ENCODE data around the gene COL23A1. TPM values are rescaled to one million over a fixed set of nuclear protein-coding genes. Genes with fewer than 3 reads are reported as not detected.
A peak's percentile ranks its signal among the peaks of the same experiment; 100 is the strongest.

COL23A1 gene
- total and polyA plus RNA-seq, 3 experiments from 2014 or later: 0.20 to 0.28 TPM; not detected in 1

DNA sequence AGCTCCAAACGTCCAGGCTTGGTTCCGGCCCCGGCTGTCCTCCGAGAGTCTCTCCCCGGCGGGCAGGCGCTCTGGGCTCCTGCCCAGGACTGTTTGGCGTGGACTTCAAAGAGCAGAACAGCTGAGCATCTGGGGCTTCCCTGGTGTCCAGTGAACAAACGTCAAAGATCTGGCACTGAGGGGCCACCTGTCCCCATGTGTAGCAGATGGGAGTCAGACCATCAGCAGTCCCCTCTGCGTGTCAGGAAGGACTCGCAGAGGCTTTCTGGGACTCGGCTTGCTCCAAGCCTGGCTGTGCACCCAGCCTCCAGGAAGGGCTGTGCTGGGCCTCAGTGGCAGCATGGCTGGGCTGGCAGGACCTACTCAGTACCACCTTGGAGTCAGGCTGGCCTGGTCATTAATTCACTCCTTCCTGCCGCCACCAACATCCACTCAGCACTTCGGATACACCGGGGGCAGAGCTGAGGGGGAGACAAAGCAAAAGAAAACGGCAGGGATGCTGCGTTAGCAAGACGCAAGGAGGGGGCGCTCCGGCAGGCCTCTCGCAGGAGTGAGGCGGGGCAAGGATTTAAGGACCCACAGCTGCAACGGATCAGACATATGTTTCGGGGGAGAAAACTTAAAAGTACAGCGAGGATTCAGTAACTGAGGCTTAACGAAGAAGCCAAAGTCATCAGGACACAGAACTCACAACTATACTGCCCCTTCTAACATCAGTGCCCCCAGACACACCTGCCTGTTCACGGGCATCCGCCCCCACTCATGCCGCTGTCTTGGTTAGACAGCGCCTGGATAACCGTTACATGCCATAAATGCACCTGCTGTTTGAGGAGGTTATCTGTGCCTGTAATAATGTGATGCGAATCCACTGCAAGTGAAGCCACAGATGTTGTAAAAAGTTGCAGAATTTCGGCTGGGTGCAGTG lies 193.1 kb downstream of the COL23A1 start:
- ChIA-PET POLR2A (no interaction called here), CTCF (no interaction called here)
- no peak overlapping the region for H3K27ac ChIP-seq (ENCODE audit: low read depth, low read length)
- no peaks in the 10 kb centered on the region for H3K36me3 ChIP-seq (ENCODE audit: insufficient read depth, low read length)
- H3K9me3 Mint-ChIP-seq: peaks cover 0 to 2% (median 0%) of the 10 kb centered on the region in 5 donors
- peaks cover 0 to 3% (median 0%) of the 10 kb centered on the region in 3 donors for H3K36me3 Mint-ChIP-seq
- DNase-seq: no peak
- H3K9me3 ChIP-seq (ENCODE audit: low read length): no peaks in the 10 kb centered on the region
- H3K27me3 Mint-ChIP-seq: peaks cover 10 to 17% of the 10 kb centered on the region in 2 donors
- H3K27ac Mint-ChIP-seq: no peak overlapping the region
- H3K27me3 ChIP-seq (ENCODE audit: insufficient read depth, low read length, poor library complexity, severe bottlenecking): no peaks in the 10 kb centered on the region
- H3K4me3 ChIP-seq (ENCODE audit: low read length): no peak overlapping the region
- no peak overlapping the region for H3K4me3 Mint-ChIP-seq
- H3K4me1 ChIP-seq (ENCODE audit: insufficient read depth, low read length): no peaks in the 10 kb centered on the region
- H3K4me1 Mint-ChIP-seq: no peaks in the 10 kb centered on the region

DNA sequence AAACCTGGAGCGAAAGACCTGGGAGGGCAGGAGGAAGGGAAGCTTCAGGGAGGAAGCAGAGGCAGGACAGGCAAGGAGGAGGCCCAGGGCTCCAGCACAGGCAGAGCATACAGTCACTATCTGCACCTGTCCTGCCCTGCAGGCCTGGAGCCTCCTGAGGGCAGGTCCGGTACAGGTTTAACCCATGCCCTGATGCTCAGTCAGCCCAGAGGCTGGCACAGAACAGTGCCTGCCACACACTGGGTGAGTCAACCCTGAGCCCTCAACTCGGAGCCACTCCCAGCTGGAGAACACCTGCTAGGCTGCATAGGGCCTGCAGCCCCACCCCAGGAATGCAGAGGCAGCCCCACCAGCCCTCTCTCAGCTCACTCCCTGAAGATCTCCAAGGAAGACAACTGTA lies 196.1 kb downstream of the COL23A1 start:
- no peak for DNase-seq
- H3K27me3 ChIP-seq (ENCODE audit: insufficient read depth, low read length, poor library complexity, severe bottlenecking): no peaks in the 10 kb centered on the region
- H3K36me3 ChIP-seq (ENCODE audit: insufficient read depth, low read length): no peaks in the 10 kb centered on the region
- no peak overlapping the region for H3K27ac Mint-ChIP-seq
- peaks cover 9% of the 10 kb centered on the region in 2 donors for H3K27me3 Mint-ChIP-seq
- H3K27ac ChIP-seq (ENCODE audit: low read depth, low read length): no peak overlapping the region
- no peak overlapping the region for H3K4me3 Mint-ChIP-seq
- no peaks in the 10 kb centered on the region for H3K9me3 ChIP-seq (ENCODE audit: low read length)
- POLR2A ChIA-PET: no interaction called here
- H3K4me1 Mint-ChIP-seq: no peaks in the 10 kb centered on the region
- no peaks in the 10 kb centered on the region for H3K36me3 Mint-ChIP-seq
- no peaks in the 10 kb centered on the region for H3K9me3 Mint-ChIP-seq
- CTCF ChIA-PET: no interaction called here
- no peaks in the 10 kb centered on the region for H3K4me1 ChIP-seq (ENCODE audit: insufficient read depth, low read length)
- H3K4me3 ChIP-seq (ENCODE audit: low read length): no peak overlapping the region

DNA sequence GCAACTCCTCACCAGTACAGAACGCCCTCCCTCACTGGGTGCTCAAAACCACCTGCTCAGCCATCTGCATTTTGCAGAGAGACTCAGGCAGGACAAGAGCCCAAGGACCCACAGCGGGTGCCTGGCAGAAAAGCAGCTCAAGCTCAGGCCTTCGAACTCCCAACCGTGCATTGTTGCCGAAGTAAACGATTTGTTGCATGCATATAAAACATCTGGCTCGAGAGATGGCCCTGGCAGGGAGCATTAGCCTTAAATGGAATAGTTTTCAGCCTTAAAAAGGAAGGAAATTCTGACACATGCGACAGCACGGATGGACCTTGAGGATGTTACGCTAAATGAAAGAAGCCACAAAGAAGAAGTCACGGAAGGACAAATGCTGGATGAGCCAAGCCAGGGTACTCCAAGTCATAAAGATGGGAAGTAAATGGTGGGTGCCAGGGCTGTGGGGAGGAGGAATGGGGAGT lies 197.2 kb downstream of the COL23A1 start:
- Histone ChIP-seq H3K36me3 (ENCODE audit: insufficient read depth, low read length) (no peaks in the 10 kb centered on the region), H3K27me3 (ENCODE audit: insufficient read depth, low read length, poor library complexity, severe bottlenecking) (no peaks in the 10 kb centered on the region), H3K27ac (ENCODE audit: low read depth, low read length) (no peak overlapping the region), H3K4me1 (ENCODE audit: insufficient read depth, low read length) (no peaks in the 10 kb centered on the region), H3K4me3 (ENCODE audit: low read length) (no peak overlapping the region), H3K9me3 (ENCODE audit: low read length) (no peaks in the 10 kb centered on the region)
- H3K4me1 Mint-ChIP-seq: no peaks in the 10 kb centered on the region
- peaks cover 9 to 13% of the 10 kb centered on the region in 2 donors for H3K27me3 Mint-ChIP-seq
- CTCF ChIA-PET: no interaction called here
- POLR2A ChIA-PET: no interaction called here
- no peak for DNase-seq
- H3K36me3 Mint-ChIP-seq: no peaks in the 10 kb centered on the region
- H3K27ac Mint-ChIP-seq: no peak overlapping the region
- H3K9me3 Mint-ChIP-seq: no peaks in the 10 kb centered on the region
- no peak overlapping the region for H3K4me3 Mint-ChIP-seq

DNA sequence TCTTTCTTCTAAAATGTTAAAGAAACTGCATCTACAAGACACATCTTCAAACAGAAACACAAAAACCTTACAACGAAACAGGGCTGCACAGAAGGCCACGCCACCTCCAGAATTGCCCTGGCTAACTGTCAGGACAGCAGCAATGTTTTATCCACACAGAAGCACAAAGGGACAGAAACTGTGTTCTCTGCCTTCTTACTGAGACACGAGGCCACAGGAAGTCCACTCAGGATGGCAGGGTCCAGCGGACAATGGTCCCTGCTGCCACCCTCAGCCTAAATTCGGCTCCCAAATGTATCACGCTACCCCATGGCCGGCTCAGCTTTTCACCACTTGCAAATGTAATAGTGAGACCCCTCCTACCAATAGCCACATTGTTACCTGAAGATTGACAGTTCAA lies 197.8 kb downstream of the COL23A1 start:
- no peak for DNase-seq
- H3K4me1 ChIP-seq (ENCODE audit: insufficient read depth, low read length): no peaks in the 10 kb centered on the region
- no peaks in the 10 kb centered on the region for H3K36me3 Mint-ChIP-seq
- no peak overlapping the region for H3K4me3 ChIP-seq (ENCODE audit: low read length)
- no peak overlapping the region for H3K4me3 Mint-ChIP-seq
- no peaks in the 10 kb centered on the region for H3K27me3 ChIP-seq (ENCODE audit: insufficient read depth, low read length, poor library complexity, severe bottlenecking)
- H3K4me1 Mint-ChIP-seq: no peaks in the 10 kb centered on the region
- no peaks in the 10 kb centered on the region for H3K9me3 Mint-ChIP-seq
- H3K36me3 ChIP-seq (ENCODE audit: insufficient read depth, low read length): no peaks in the 10 kb centered on the region
- H3K27me3 Mint-ChIP-seq: peaks cover 5 to 16% of the 10 kb centered on the region in 2 donors
- H3K27ac ChIP-seq (ENCODE audit: low read depth, low read length): no peak overlapping the region
- H3K27ac Mint-ChIP-seq: no peak overlapping the region
- ChIA-PET POLR2A (no interaction called here), CTCF (no interaction called here)
- no peaks in the 10 kb centered on the region for H3K9me3 ChIP-seq (ENCODE audit: low read length)

DNA sequence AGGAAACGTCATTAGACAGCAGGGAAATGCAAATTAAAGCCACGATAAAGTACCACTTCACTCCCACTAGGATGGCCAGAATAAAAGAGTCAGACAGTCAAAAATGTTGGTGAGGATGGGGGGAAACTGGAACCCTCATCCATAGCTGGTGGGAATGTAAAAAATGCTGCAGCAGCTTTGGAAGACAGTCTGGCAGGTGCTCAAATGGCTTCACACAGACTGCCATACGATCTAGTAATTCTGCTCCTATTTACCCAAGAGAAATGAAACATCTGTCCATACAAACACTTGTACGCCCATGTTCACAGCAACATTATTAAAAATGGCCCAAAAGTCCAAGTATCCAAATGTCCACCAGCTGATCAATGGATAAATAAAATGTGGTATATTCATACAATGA lies 198.7 kb downstream of the COL23A1 start:
- ChIA-PET CTCF (no interaction called here), POLR2A (no interaction called here)
- peaks cover 3 to 23% of the 10 kb centered on the region in 2 donors for H3K27me3 Mint-ChIP-seq
- H3K27ac Mint-ChIP-seq: no peak overlapping the region
- no peaks in the 10 kb centered on the region for H3K4me1 Mint-ChIP-seq
- Histone ChIP-seq H3K4me1 (ENCODE audit: insufficient read depth, low read length) (no peaks in the 10 kb centered on the region), H3K27ac (ENCODE audit: low read depth, low read length) (no peak overlapping the region), H3K9me3 (ENCODE audit: low read length) (no peaks in the 10 kb centered on the region), H3K27me3 (ENCODE audit: insufficient read depth, low read length, poor library complexity, severe bottlenecking) (no peaks in the 10 kb centered on the region), H3K36me3 (ENCODE audit: insufficient read depth, low read length) (no peaks in the 10 kb centered on the region), H3K4me3 (ENCODE audit: low read length) (no peak overlapping the region)
- no peak for DNase-seq
- H3K36me3 Mint-ChIP-seq: no peaks in the 10 kb centered on the region
- H3K4me3 Mint-ChIP-seq: no peak overlapping the region
- no peaks in the 10 kb centered on the region for H3K9me3 Mint-ChIP-seq

DNA sequence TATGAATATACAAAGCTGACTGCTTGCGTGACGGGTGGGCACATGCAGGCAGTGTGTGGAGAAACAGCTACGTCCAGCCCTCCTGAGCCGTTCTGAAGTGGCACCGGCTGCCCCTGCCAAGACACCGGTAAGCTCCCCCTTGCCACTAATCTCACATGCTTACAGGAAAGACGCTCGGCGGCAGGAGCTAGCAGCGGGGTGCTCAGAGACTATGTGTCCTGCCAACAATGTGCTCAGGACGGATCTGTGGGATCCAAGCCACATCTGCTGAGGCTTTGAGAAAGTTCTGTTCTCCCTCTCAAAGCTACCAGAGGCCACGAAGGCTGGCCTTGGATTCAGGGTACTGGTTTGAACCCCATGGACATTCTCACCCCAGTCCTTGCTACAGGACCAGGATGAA lies 200.4 kb downstream of the COL23A1 start:
- Mint-ChIP-seq H3K4me3 (no peak overlapping the region), H3K4me1 (no peaks in the 10 kb centered on the region), H3K27ac (no peak overlapping the region), H3K9me3 (no peaks in the 10 kb centered on the region), H3K36me3 (no peaks in the 10 kb centered on the region), H3K27me3 (peaks cover 6 to 31% of the 10 kb centered on the region in 2 donors)
- H3K36me3 ChIP-seq (ENCODE audit: insufficient read depth, low read length): no peaks in the 10 kb centered on the region
- no peaks in the 10 kb centered on the region for H3K4me1 ChIP-seq (ENCODE audit: insufficient read depth, low read length)
- ChIA-PET POLR2A (no interaction called here), CTCF (no interaction called here)
- no peak for DNase-seq
- no peaks in the 10 kb centered on the region for H3K9me3 ChIP-seq (ENCODE audit: low read length)
- H3K27ac ChIP-seq (ENCODE audit: low read depth, low read length): no peak overlapping the region
- H3K27me3 ChIP-seq (ENCODE audit: insufficient read depth, low read length, poor library complexity, severe bottlenecking): no peaks in the 10 kb centered on the region
- no peak overlapping the region for H3K4me3 ChIP-seq (ENCODE audit: low read length)

DNA sequence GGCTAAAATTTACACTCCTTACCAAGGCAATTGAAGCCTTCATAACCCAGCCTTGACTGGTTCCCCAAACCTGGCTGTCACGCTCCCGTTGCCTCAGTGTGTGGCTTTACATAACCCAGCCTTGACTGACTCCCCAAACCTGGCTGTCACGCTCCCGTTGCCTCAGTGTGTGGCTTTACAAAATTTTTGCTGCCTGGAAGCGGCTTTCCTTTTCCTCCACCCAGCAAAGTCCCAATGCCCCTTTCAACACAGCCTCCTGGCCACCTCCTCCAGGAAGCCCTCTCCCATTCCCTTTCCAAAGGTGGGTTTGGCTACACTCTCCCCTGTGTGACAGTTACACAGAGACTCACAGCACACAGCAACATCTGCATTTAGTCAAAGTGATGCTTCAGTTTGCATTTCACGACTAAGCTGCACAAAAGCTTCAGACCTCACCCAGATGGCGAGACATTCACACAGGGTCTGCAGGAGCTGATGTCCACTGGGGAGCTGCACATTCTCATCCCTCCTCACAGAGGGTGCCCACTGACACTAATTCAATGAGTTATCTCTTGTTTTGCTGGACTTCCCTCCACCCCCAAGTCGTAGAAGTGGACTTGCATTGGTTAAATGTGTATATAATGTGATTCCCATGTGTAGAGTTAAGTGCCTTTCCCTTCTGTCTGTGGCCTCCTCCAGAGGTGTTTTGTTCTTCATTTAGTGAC lies 201.0 kb downstream of the COL23A1 start:
- H3K27ac ChIP-seq (ENCODE audit: low read depth, low read length): no peak overlapping the region
- POLR2A ChIA-PET: no interaction called here
- no peaks in the 10 kb centered on the region for H3K4me1 ChIP-seq (ENCODE audit: insufficient read depth, low read length)
- H3K27me3 ChIP-seq (ENCODE audit: insufficient read depth, low read length, poor library complexity, severe bottlenecking): no peaks in the 10 kb centered on the region
- no peaks in the 10 kb centered on the region for H3K36me3 ChIP-seq (ENCODE audit: insufficient read depth, low read length)
- H3K4me3 ChIP-seq (ENCODE audit: low read length): no peak overlapping the region
- CTCF ChIA-PET: no interaction called here
- Mint-ChIP-seq H3K27ac (no peak overlapping the region), H3K27me3 (peaks cover 6 to 31% of the 10 kb centered on the region in 2 donors), H3K4me3 (no peak overlapping the region), H3K9me3 (no peaks in the 10 kb centered on the region), H3K4me1 (no peaks in the 10 kb centered on the region), H3K36me3 (no peaks in the 10 kb centered on the region)
- no peak for DNase-seq
- no peaks in the 10 kb centered on the region for H3K9me3 ChIP-seq (ENCODE audit: low read length)

DNA sequence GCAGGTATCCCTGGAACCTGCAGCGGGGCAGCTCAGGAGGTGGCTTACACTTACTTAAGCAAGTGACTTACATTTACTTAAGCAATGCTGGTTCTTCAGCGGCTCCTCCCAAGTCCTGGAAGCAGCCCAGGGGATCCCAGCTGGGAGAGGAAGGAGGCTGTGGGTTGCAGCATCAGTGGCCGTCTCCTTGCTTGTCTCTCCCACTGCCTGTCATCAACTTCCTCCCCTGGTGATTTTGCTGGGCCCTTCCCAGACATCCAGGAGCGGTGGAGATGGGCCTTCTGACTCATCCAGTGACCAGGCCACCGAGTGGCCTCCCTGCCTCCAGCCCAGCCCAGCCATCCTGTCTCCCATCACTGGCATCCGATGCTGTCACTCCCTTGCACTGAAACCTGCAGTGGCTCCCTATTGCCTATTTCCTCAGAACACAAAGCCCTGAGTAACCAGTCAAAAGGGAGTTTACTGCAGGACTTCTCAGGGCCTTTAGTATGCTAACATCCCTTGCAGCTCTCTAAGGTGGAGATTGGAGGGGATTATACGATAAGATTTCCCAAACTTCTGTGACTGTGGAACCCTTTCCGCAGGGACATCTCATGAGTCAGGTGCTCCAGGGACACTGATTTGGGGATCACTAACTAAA lies 201.7 kb downstream of the COL23A1 start:
- H3K27ac ChIP-seq (ENCODE audit: low read depth, low read length): no peak overlapping the region
- H3K27me3 ChIP-seq (ENCODE audit: insufficient read depth, low read length, poor library complexity, severe bottlenecking): no peaks in the 10 kb centered on the region
- CTCF ChIA-PET: no interaction called here
- DNase-seq: no peak
- H3K36me3 ChIP-seq (ENCODE audit: insufficient read depth, low read length): no peaks in the 10 kb centered on the region
- no peaks in the 10 kb centered on the region for H3K4me1 ChIP-seq (ENCODE audit: insufficient read depth, low read length)
- no peaks in the 10 kb centered on the region for H3K9me3 ChIP-seq (ENCODE audit: low read length)
- Mint-ChIP-seq H3K4me1 (no peaks in the 10 kb centered on the region), H3K9me3 (no peaks in the 10 kb centered on the region), H3K27me3 (peaks cover 8 to 27% of the 10 kb centered on the region in 2 donors), H3K36me3 (no peaks in the 10 kb centered on the region), H3K27ac (peak overlapping the region in 1 of 8 donors; percentile 28), H3K4me3 (no peak overlapping the region)
- POLR2A ChIA-PET: no interaction called here
- no peak overlapping the region for H3K4me3 ChIP-seq (ENCODE audit: low read length)
